Esophagus (tissue), 2 donors: ENCODE measurements around the gene AURKB. TPM values are rescaled to one million over a fixed set of nuclear protein-coding genes. Genes with fewer than 3 reads are reported as not detected.
"Not testable (repeated sequence)": the region's sequence is repeated elsewhere in the genome, so short reads cannot be mapped to it uniquely, and the experiment has no call there.

Experiments used
- H3K27ac ChIP-seq, 2 donors: one replicate each; pipeline ENCODE4 v1.5.1; 2013; ENCODE audit warnings: low read depth in 2 of 2, mild to moderate bottlenecking in 2 of 2, inconsistent platforms in 1 of 2, low read length in 1 of 2, moderate library complexity in 1 of 2
- H3K27me3 ChIP-seq, 2 donors: one replicate each; pipeline ENCODE4 v1.6.1; 2013; ENCODE audit warnings: low read length in 2 of 2, control low read depth in 1 of 2, mild to moderate bottlenecking in 1 of 2; ENCODE audit not compliant: insufficient read depth in 2 of 2, control insufficient read depth in 1 of 2
- H3K36me3 ChIP-seq, 2 donors: one replicate each; pipeline ENCODE4 v1.6.1; 2013; ENCODE audit warnings: low read length in 1 of 2; ENCODE audit not compliant: control insufficient read depth in 2 of 2, insufficient read depth in 2 of 2
- H3K4me1 ChIP-seq, 2 donors: one replicate each; pipeline ENCODE4 v1.6.1; 2013; ENCODE audit warnings: low read length in 1 of 2; ENCODE audit not compliant: control insufficient read depth in 2 of 2, insufficient read depth in 2 of 2
- H3K4me3 ChIP-seq, 2 donors: one replicate each; pipeline ENCODE4 v1.5.1; 2013; ENCODE audit warnings: low read length in 2 of 2, mild to moderate bottlenecking in 2 of 2, low read depth in 1 of 2, moderate library complexity in 1 of 2
- H3K9me3 ChIP-seq, 2 donors: one replicate each; pipeline ENCODE4 v1.6.1; 2013; ENCODE audit warnings: mild to moderate bottlenecking in 2 of 2, low read depth in 1 of 2, low read length in 1 of 2, moderate library complexity in 1 of 2; ENCODE audit not compliant: control insufficient read depth in 2 of 2, insufficient read depth in 1 of 2
- WGBS, 2 donors: extraction: QIAGEN DNeasy Blood & Tissue Kit; methylation state at CpG; one replicate each; pipeline ENCODE4 v1.1.7; 2013; 5-methylcytosine and 5-hydroxymethylcytosine counted together
- polyA plus RNA-seq, 2 donors: library from polyadenylated mRNA; stranded (reverse); fragments of 200-250 nt; gene quantifications; one replicate each; pipeline ENCODE4 v1.2.3, GENCODE V29; 2013
- donor health status: healthy with polysubstance abuse.
- donor health status: Bipolar disorder and iron deficiency.

AURKB gene
- 10 to 100 TPM; 25.3 to 28.3 TPM for polyA plus RNA-seq

GRCh38 chr17:8209907-8210760, at the start of gene AURKB:
Gene AURKB (minus strand): TSS chr17:8210575. CDS start chr17:8210224, 351 bp downstream.
- WGBS, 2 donors: 2 to 3% methylated on average over 43 to 46 of the region's 46 CpGs
- Histone ChIP-seq H3K9me3 (no peaks in the 10 kb centered on the region), H3K4me1 (peaks cover 3% of the 10 kb centered on the region in 2 donors), H3K36me3 (no peaks in the 10 kb centered on the region), H3K4me3 (peak within 1 kb of the TSS; percentile 60 to 78), H3K27me3 (no peaks in the 10 kb centered on the region), H3K27ac (peak within 1 kb of the TSS; percentile 70 to 75)

GRCh38 chr17:8257801-8258200, 47.4 kb upstream of the AURKB start:
- H3K27ac ChIP-seq: no peak overlapping the region
- H3K36me3 ChIP-seq: peaks cover 7 to 26% of the 10 kb centered on the region in 2 donors
- no peaks in the 10 kb centered on the region for H3K27me3 ChIP-seq
- H3K4me3 ChIP-seq: no peak overlapping the region
- H3K4me1 ChIP-seq: no peaks in the 10 kb centered on the region
- WGBS, 2 donors: 96% methylated on average over 8 of the region's 8 CpGs
- no peaks in the 10 kb centered on the region for H3K9me3 ChIP-seq

GRCh38 chr17:8256691-8257090, 46.3 kb upstream of the AURKB start:
- no peaks in the 10 kb centered on the region for H3K9me3 ChIP-seq
- H3K36me3 ChIP-seq: peaks cover 7 to 24% of the 10 kb centered on the region in 2 donors
- H3K27ac ChIP-seq: no peak overlapping the region
- 98 to 100% methylated on average over 6 of the region's 6 CpGs for WGBS, 2 donors
- no peak overlapping the region for H3K4me3 ChIP-seq
- H3K4me1 ChIP-seq: no peaks in the 10 kb centered on the region
- H3K27me3 ChIP-seq: no peaks in the 10 kb centered on the region

GRCh38 chr17:8256291-8256690, 45.9 kb upstream of the AURKB start:
- no peak overlapping the region for H3K27ac ChIP-seq
- H3K4me1 ChIP-seq: no peaks in the 10 kb centered on the region
- no peaks in the 10 kb centered on the region for H3K27me3 ChIP-seq
- H3K36me3 ChIP-seq: peaks cover 7 to 24% of the 10 kb centered on the region in 2 donors
- 93 to 94% methylated on average over 10 of the region's 10 CpGs for WGBS, 2 donors
- H3K9me3 ChIP-seq: no peaks in the 10 kb centered on the region
- no peak overlapping the region for H3K4me3 ChIP-seq

- WGBS, 2 donors: 97% methylated on average over 9 of the region's 9 CpGs
- Histone ChIP-seq H3K27ac (no peak overlapping the region), H3K27me3 (no peaks in the 10 kb centered on the region), H3K4me3 (no peak overlapping the region), H3K9me3 (no peaks in the 10 kb centered on the region), H3K36me3 (peaks cover 7 to 24% of the 10 kb centered on the region in 2 donors), H3K4me1 (no peaks in the 10 kb centered on the region)
Observed at GRCh38 chr17:8255499-8255898, 45.1 kb upstream of the AURKB start.

DNA sequence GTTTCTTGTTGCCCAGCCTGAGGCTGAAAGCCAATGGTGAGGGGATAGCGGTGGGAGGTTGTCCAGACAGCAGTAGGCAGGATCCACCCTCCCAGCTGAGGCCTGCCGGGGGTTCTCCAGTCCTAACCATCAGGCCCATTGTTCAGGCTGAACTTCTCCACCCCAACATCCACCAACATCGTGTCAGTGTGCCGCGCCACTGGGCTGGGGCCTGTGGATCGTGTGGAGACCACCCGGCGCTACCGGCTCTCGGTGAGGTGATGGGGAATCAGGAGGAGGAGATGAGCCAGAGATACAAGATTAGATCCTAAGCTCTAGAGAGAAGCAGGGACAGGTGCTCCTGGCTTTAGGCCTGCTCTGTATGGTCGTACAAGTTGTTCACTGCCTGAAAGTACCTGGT, 44.5 kb upstream of the AURKB start:
- WGBS, 2 donors: 96 to 99% methylated on average over 11 of the region's 11 CpGs
- Histone ChIP-seq H3K4me1 (no peaks in the 10 kb centered on the region), H3K9me3 (no peaks in the 10 kb centered on the region), H3K27me3 (no peaks in the 10 kb centered on the region), H3K4me3 (no peak overlapping the region), H3K27ac (no peak overlapping the region), H3K36me3 (peaks cover 7 to 24% of the 10 kb centered on the region in 2 donors)

GRCh38 chr17:8253801-8254200, 43.4 kb upstream of the AURKB start:
- peaks cover 7 to 21% of the 10 kb centered on the region in 2 donors for H3K36me3 ChIP-seq

GRCh38 chr17:8251411-8251810, 41.0 kb upstream of the AURKB start:
- H3K36me3 ChIP-seq: peaks cover 0 to 10% of the 10 kb centered on the region in 2 donors
- not testable (repeated sequence) for H3K4me1 ChIP-seq, H3K27ac ChIP-seq, H3K4me3 ChIP-seq, H3K9me3 ChIP-seq, H3K27me3 ChIP-seq
- WGBS, 2 donors: 85 to 88% methylated on average over 2 of the region's 2 CpGs

More at GRCh38 chr17:8253801-8254200, 43.4 kb upstream of the AURKB start:
- WGBS, 2 donors: 54 to 63% methylated on average over 8 of the region's 8 CpGs
- no peaks in the 10 kb centered on the region for H3K27me3 ChIP-seq
- no peaks in the 10 kb centered on the region for H3K4me1 ChIP-seq
- no peak overlapping the region for H3K27ac ChIP-seq
- H3K9me3 ChIP-seq: no peaks in the 10 kb centered on the region
- H3K4me3 ChIP-seq: no peak overlapping the region

DNA sequence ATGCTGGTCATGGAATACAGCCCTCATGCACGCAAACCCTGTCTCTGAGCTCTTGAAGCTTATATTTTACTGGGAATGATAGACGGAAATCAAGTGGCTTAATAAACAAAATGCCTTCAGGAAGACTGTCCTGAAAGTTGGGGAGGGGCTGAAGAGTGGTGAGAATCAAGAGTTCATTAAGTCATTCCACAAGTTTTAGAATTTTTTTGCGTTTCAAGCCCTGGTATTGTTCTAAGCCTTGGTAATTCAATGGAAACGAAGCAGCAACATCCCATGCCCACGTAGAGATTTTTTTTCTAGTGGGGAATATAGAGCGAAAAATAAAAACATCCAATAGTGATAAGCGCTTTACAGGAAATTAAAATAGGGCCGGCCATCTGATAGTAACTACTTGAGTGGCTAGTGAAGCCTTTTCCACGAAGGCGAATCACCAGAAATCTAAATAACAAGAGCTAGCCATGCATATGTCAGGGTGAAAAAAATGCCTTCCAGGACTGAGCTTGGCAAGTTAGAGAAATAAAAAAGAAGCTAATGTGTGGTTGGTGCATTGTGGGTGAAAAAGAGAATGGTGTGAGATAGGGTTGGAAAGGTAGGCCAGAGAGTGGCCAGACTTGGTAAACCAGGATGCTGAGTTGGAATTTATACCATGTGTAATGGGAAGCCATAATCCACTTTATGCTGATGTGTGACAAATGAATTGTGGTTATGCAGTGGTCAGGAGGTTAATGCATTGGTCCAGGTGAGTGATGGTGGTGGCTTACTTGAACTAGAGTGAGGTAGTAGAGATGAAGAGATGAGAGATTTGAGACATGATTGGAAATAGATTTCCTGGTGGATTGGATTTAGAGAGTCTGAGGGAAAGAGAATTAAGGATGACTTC, 39.5 kb upstream of the AURKB start:
- H3K36me3 ChIP-seq: peaks cover 0 to under 1% of the 10 kb centered on the region in 2 donors
- 14 to 16% methylated on average over 10 of the region's 10 CpGs for WGBS, 2 donors
- peak overlapping the region; percentile 69 to 100 for H3K27ac ChIP-seq
- peak overlapping the region; percentile 73 to 94 for H3K4me3 ChIP-seq
- no peaks in the 10 kb centered on the region for H3K9me3 ChIP-seq
- H3K27me3 ChIP-seq: no peaks in the 10 kb centered on the region
- H3K4me1 ChIP-seq: no peaks in the 10 kb centered on the region
